GM12872 (cell line): ENCODE measurements around the gene MRI1.

Source experiments
- TF ChIP-seq, protein P1 (sequence below): IDR thresholded peaks from 3 replicates; pipeline ENCODE4 v1.5.1; 2011; ENCODE audit warnings: low read depth, mild to moderate bottlenecking, low read length, moderate library complexity; ENCODE audit not compliant: insufficient read depth

MRI1 gene

DNA sequence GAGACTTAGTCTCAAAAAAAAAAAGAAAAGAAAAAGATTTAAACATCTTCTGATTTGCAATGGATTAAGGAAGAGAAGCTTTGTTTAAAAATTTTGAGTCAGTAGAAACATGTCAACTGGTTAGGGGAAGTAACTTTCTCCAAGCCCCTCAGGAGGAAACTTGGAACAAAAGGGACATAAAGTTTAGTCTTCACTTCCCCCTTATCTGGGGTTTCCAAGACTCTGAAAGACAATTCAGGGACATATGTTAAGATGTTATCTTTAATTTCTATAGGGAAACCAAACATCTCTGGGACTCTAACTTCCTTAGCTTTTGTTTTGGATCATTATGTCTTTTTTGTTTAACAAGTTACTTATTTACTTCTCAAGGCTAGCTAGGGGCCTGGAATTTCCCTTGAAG is 20.1 kb upstream of the MRI1 start:
- TF ChIP-seq, protein P1, sequence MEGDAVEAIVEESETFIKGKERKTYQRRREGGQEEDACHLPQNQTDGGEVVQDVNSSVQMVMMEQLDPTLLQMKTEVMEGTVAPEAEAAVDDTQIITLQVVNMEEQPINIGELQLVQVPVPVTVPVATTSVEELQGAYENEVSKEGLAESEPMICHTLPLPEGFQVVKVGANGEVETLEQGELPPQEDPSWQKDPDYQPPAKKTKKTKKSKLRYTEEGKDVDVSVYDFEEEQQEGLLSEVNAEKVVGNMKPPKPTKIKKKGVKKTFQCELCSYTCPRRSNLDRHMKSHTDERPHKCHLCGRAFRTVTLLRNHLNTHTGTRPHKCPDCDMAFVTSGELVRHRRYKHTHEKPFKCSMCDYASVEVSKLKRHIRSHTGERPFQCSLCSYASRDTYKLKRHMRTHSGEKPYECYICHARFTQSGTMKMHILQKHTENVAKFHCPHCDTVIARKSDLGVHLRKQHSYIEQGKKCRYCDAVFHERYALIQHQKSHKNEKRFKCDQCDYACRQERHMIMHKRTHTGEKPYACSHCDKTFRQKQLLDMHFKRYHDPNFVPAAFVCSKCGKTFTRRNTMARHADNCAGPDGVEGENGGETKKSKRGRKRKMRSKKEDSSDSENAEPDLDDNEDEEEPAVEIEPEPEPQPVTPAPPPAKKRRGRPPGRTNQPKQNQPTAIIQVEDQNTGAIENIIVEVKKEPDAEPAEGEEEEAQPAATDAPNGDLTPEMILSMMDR = no peak

DNA sequence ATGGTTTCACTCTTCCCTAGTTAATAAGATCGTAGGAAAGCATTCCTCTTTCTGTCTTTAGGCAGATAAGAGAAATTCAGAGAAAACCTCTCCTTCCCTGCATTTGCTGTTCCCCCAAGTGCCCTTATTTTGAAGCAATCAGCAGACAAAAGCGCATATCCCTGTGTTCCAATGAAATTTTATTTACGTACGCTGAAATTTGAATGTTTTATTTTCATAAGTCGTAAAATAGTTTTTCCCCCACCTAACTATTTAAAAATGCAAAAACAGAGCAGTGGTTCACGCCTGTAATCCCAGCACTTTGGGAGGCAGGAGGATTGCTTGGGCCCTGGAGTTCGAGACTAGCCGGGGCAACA is 17.2 kb upstream of the MRI1 start:
- TF ChIP-seq, protein P1 = no peak

DNA sequence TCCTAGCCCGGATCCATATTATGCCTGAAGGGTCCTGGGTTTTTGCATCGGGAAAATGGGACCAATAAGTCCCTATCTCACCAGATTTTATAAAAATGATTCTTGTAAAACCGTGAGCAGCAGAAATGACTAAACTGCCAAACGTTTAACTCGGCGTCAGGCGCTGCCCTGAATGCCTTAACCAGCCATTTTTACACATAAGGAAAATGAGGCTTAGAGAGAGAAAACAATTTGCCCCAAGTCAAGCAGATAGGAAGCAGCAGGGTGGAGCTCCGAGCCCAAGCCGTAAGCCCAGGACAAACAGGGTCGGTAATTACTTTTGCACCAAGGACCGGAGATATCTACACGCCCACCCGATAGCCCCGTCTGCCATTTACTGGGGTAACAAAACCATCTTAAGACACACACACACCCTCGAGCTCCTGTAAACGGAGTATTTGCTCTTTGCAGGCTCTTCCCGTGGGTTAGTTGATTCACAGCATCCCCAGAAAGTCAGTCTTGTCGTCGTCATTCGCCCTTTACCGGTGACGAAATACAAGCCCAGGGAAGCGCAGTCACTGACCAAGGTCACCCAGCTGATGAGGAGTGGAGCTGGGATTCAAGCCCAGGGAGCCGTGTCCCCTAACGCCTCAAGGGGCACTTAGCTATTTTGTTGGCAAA is 16.0 kb upstream of the MRI1 start:
- TF ChIP-seq, protein P1 = no peak

DNA sequence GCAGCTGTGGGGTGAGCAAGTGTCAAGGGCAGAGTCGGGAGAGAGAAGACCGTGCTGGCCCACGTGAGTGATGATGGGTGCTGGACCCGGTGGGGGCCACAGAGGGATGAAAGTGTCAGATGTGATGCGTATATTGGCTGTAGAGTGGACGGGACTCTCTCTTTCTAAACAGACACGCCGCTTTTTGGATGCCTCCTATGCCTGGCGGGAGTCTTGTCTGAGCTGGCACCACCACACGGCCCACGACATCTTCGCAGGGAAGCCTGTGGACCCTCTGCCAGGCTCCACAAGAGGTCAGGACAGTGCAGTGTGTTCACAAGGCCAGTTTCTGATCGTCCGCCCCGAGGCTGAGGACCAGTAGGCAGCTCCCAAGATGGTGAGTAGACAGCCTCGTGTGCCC is 12.9 kb upstream of the MRI1 start:
- TF ChIP-seq, protein P1 = no peak

DNA sequence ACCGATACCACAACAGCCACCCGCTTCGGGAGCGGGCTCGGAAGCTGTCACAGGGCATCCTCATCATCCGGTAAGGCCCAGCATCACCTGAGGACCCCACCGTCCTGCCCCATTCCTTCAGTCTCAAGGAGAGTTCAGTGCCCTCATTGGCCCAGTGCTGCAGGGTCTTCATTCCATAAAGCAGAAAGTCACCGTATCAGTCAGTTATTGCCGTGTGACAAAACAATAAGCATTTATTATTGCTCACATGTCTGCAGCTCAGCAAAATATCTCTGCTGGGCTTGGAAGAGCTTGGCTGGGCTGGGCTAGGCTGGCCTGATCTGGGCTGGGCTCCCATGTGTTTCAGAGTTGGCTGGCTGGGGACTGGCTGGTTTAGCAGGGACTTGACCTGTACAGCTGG is 8.1 kb upstream of the MRI1 start:
- TF ChIP-seq, protein P1 = no peak

DNA sequence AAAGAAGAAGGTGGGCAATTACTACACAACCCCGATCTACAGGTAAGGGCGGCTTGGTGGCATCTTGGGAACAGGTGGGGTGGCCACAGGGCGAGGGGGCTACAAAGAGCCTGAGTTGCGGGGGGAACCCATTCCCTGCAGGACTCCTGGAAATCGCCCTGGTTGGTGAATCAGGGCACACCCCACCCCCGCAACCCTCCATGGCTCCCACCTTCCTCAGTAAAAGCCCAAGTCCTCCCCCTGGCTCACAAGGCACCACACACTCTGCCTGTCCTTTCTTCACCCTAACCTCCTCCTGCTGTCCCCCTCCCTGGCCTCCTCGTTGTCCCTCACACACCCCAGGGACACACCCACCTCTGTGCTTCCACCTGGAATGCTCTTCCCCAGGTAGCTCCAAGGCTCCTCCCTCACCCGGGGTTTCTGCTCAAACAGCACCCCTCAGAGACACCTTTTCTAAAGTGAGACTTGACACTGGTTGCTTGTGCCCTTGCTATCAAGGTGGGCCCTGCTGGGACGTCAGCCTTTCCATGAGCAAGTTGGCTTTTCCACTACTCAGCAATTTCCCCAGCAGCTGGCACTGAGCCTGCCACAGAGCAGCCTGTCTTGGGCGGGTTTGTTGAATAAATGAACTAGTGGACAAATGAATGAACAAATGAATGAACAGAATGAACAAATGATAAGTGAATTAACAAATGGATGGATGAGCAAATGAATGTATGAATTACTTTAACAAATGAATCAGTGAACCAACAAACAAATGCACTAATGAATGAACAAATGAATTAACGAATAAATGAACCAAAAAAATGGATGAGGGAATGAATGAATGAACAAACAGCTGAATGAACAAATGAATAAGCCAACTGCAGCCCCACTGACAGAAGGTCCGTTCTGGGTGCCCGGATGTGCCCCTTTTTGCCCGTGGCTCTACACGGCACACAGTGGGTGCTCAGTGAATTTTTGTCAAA is 6.2 kb upstream of the MRI1 start:
- TF ChIP-seq, protein P1 = no peak

DNA sequence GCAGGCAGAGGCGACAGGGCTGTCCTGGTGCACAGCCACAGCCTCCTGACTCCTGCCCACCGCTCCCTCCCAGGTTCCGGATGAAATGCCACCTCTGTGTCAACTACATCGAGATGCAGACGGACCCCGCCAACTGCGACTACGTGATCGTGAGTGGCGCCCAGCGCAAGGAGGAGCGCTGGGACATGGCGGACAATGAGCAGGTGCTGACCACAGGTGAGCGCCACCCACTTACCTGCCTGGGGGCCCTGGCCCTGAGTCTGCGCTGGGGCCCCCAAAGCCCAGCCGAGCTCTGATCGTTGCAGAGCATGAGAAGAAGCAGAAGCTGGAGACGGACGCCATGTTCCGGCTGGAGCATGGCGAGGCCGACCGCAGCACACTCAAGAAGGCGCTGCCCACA is 5.5 kb upstream of the MRI1 start:
- TF ChIP-seq, protein P1 = no peak
